ENCODE data around the gene SMARCC1. TPM values are rescaled to one million over a fixed set of nuclear protein-coding genes. Genes with fewer than 3 reads are reported as not detected.

The SMARCC1 gene
- total RNA-seq, 1 experiment from 2014 or later, result 43.1 TPM

Other genes with a start within 250 kb of the SMARCC1 start
- gene CSPG5, start 203.0 kb downstream of the SMARCC1 start, total RNA-seq (2014; rRNA removed), result 0.66 and 1.2 TPM in 2 replicates
- gene DHX30, start 21.2 kb upstream of the SMARCC1 start, total RNA-seq (2014; rRNA removed), result 152 and 153 TPM in 2 replicates
- 108 and 128 TPM in 2 replicates for gene MAP4, start 234.5 kb upstream of the SMARCC1 start, total RNA-seq (2014; rRNA removed)